Middle frontal gyrus (tissue), 1 donor: ENCODE measurements around the gene RBPJL.

ENCODE experiments used
- DNase-seq: peaks from one replicate; pipeline ENCODE4 v3.0.0-alpha.2; 2015; ENCODE audit warnings: low spot score; ENCODE audit errors: extremely low spot score

RBPJL gene

GRCh38 chr20:45316150-45317080 lies 9.8 kb downstream of the RBPJL start:
- DNase-seq = no peak

DNA sequence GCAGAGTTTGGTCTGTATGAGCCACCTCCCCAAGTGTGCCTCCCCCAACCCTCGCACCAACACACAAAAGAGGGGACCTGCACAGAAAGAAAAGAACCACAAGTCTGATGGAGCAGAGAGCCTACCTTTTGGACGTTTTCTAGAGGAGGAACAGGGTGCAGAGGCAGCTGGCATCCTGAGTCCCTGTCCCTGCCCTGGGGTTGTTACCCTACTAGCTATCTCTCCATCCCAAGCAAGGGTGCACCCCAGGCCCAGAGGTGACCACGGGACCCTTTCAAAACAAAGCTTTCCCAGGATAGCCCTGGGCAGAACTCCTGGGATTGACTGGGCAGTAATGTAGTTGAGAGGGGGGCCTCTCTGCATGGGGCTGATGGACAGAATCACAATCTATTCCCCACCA lies 11.2 kb downstream of the RBPJL start:
- no peak for DNase-seq

DNA sequence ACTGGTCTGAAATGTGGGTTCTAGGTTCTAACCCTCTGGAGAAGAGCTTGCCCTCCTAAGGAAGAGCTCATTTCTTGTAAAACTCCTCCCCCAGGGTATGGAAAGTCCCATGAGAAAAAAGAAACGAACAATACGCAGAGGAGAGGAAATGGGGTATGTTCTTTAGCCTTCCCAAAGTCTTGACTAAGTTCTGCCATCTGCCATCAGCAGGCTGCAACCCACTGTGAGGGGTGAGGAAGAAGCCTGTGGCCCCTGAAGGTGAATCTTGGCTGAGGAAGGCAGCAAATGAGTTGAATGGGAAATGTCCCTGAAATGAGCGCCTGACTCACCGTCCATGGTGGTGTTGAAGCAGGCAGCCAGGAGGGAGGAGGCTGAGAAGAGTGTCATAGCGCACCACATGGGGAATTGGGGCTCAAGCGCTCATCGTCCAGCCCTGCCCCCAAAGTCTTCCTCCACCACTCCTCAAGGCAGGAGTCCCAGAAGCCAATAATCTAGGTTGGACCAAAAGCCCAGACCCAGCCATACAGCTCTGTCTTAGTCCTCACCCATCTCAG lies 11.8 kb downstream of the RBPJL start:
- DNase-seq = no peak

DNA sequence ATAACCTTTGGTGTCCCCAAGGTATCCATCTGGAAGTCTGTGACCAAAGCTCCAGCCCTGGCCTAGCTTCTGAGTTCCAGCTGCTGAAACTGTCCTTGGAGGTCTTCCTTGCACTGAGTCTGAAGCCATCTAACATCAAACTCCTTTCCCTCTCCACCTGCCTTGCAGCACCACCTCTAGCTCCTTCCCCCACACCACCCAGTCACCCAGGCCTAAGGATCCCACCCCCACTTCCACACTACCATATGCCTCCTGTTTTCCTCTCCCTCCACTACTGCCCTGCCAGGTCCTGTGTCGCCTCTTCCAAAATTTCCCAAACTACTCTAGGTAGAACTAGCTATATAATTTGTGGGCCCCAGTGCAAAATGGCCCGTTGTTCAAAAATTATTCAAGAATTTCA lies 12.3 kb downstream of the RBPJL start:
- DNase-seq = no peak

GRCh38 chr20:45320948-45321595 lies 14.4 kb downstream of the RBPJL start:
- no peak for DNase-seq

DNA sequence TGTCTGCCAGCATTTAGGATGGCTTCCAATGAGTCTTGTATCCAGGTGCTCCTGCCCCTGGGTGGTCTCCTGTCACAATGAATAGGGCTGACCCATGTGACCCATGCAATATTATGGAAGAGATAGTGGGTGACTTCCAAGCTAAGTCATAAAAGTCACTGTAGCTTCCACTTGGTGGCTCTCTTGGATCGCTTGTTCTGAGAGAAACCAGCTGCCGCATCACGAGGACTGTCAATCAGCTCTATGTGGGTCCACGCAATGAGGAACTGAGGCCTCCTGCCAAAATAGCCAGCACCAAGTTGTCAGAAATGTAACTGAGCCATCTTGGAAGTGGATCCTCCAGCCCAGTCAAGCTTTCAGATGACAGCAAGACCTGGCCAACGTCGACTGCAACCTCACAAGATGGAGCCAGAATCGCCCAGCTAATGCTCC lies 16.3 kb downstream of the RBPJL start:
- no peak for DNase-seq

DNA sequence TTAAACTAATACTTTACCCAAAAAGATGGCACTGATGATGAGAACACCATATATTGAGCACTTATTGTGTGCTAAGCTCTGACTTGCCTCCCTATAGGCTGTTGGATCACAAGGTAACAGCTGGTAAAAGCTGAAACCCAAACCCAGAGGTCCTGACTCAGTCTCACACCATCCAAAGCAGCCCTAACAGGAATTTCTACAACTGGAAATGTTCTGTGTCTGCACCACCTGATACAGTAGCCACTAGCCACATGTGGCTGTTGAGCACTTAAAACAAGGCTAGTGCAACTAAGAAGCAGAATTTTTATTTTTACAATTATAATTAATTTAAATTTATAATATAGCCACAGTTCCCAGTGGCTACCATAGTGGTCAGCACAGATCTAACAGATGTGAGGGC lies 17.1 kb downstream of the RBPJL start:
- no peak for DNase-seq

GRCh38 chr20:45325371-45325770 lies 18.7 kb downstream of the RBPJL start:
- DNase-seq = no peak

DNA sequence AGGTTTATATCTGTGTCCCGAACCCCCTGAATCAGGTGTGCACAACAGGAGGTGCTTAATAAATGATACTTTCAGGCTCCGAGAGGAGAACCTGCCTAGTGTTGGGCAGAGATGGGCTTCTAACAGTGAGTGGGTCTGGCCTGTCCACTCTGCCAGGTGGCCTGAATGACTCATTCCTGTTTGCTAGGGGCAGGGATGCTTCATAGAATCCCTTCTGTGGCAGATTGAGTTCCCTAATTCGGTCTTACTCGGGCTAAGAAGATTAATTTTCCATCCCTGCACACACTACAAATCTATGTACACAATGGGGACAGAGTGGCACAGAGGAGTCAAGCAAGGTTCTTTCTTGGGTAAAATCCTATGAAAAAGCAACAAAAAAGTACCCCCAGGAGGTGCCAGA lies 21.8 kb downstream of the RBPJL start:
- no peak for DNase-seq

DNA sequence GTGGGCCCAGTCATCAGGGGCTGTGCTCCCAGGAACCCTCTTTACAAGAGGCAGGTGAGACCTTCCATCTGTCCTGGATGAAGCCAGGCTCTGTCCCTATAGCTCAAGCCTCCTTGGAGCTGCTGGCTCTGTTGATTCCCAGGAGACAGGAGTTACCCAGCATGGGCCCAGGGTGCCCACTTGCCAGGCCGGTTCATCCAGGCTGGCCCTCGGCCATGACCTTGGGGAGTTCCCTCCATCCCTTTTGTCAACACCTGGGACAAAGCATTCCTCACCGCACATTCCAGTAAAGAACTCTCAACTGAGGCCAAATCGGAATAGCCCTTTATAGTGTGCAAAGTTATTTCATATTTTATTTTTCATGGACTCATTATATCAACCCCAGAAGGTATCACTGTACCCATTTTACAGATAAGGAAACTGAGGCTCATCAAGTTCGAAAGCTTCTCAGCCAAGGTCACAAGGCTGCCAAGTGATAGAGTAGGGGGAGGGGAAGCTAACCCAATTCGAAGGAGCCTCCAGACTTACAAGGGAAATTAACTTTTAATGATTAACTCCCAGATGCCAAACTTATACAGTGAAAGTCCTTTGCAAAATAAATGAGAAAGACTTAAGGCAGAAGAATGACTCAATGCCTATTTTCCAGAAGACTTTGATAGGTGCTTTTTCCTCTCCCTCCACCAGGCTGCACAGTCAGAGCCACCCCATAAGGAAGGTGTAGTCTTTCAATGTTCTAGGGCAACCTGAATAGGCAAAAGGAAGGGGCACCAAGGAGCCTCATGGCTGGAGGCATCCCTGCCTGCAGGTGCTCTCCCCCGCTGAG lies 23.1 kb downstream of the RBPJL start:
- no peak for DNase-seq

- no peak for DNase-seq
Observed at GRCh38 chr20:45330476-45330875, 23.8 kb downstream of the RBPJL start.

- no peak for DNase-seq
Observed at GRCh38 chr20:45336530-45337366, 30.1 kb downstream of the RBPJL start.

DNA sequence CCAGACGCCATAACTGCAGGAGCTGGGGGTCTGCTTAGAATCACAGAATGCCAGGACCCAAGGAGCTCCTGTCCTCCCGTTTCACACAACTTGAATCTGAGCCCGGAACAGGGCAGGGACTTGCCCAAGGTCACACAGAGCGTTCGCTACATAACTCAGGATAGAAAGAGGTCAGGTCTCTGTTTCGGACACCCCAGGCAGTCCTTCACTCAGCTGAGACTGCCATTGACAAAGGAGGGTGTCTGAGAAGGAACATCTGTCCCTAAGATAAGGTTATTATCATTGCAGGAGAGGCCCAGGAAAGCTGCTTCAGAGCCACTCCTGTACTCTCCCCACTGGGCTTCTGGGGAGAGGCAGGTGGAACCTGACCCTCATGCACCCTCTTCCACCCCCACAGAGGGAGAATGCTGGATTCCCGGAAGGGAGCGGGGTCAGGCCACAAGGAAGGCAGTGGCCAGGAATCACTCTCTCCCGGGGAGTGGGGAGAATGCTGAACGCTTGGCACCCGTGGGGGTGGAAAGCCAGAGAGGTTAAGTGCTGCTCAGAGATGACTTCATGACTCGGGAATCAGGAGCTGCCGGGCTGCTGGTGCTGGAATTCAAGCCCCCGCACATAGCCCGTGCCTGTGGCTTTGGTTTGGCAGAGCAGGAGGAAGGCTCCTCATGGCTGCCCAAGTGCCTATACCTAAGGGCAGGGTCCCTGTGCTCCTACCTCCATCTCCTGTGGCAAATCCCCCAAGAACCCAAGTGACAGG lies 30.9 kb downstream of the RBPJL start:
- DNase-seq = no peak

DNA sequence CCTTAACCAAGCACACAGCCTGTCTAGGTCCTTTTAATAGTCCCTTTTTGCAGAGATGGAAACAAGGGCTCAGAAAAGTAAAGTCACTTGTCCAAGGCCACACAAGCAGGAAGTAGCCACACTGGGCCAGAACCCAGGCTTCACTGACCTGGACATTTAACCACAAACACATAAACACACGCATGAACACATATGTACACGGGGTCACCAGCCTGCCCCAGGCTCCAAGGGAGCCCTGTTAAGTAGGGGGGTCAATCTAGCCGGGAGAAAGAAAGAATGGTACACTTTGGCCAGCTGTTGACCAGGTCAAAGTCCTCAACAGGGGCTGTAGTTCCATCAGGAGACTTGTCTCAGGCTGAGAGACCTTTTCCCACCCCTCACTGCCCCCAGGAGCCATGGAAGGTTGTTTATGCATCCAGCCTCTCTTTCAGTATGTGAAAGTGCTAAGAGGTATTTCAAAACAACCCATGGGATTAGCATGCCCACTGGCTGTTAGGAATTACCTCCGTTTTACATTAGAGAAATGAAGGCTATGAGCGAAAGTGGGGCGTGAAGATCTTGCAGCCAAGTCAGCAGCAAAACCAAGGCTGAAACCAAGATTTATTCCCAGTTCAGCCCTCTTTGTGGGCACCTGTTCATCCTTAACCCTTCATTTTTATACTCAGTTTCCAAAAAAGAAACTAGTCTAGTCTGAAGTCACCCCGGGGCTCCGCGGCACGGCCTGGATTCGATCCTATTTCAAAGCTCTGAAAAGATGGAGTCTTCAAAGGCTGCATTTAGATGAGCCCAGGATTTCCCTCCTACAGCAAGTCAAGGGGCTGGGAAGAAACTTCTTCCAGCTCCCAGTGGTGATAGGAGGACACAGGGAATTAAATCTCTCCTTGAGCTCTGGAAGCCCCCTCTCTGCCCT lies 31.7 kb downstream of the RBPJL start:
- DNase-seq = no peak

GRCh38 chr20:45339084-45339483 lies 32.4 kb downstream of the RBPJL start:
- DNase-seq = no peak

GRCh38 chr20:45339799-45340198 lies 33.2 kb downstream of the RBPJL start:
- no peak for DNase-seq

- no peak for DNase-seq
Observed at GRCh38 chr20:45340236-45340847, 33.7 kb downstream of the RBPJL start.

GRCh38 chr20:45340951-45341350 lies 34.3 kb downstream of the RBPJL start:
- DNase-seq = no peak

- DNase-seq = no peak
Observed at GRCh38 chr20:45341579-45341938, 34.9 kb downstream of the RBPJL start.
